Measurements from ENCODE around the gene GFRA1.

DNA sequence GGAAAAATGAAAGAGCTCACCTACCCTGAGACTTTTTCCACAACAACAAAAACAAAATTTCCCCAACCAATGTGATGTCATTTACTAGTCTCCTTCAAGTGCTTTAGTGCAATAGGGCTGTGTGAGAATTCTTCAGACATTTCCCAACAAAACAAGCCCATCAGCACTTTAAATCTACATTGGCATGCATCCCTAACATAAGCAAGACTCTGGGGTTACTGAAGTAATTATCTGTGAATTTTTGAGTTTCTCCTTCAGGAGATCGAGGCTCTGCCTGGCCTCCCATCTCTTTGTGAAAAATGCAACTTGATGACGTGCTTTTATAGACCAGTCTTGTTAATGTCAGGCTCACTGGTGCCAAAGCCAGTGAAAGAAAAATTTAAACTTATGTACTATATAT lies 255.6 kb downstream of the GFRA1 start:
- TF ChIP-seq, protein P1, sequence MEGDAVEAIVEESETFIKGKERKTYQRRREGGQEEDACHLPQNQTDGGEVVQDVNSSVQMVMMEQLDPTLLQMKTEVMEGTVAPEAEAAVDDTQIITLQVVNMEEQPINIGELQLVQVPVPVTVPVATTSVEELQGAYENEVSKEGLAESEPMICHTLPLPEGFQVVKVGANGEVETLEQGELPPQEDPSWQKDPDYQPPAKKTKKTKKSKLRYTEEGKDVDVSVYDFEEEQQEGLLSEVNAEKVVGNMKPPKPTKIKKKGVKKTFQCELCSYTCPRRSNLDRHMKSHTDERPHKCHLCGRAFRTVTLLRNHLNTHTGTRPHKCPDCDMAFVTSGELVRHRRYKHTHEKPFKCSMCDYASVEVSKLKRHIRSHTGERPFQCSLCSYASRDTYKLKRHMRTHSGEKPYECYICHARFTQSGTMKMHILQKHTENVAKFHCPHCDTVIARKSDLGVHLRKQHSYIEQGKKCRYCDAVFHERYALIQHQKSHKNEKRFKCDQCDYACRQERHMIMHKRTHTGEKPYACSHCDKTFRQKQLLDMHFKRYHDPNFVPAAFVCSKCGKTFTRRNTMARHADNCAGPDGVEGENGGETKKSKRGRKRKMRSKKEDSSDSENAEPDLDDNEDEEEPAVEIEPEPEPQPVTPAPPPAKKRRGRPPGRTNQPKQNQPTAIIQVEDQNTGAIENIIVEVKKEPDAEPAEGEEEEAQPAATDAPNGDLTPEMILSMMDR (conservative IDR thresholded peaks at IDR 0.05; ENCODE audit: low read depth, low read length), result no peak
- no peak for TF ChIP-seq EZH2 (IDR thresholded peaks at IDR 0.05; ENCODE audit: borderline replicate concordance, low read depth, low read length, poor library complexity, severe bottlenecking)

Data from A673 (cell line).